Measurements from ENCODE around the gene DUSP3. TPM values are rescaled to one million over a fixed set of nuclear protein-coding genes. Genes with fewer than 3 reads are reported as not detected.

DUSP3 gene
- total RNA-seq, 1 experiment from 2014 or later = 80.3 TPM

DNA sequence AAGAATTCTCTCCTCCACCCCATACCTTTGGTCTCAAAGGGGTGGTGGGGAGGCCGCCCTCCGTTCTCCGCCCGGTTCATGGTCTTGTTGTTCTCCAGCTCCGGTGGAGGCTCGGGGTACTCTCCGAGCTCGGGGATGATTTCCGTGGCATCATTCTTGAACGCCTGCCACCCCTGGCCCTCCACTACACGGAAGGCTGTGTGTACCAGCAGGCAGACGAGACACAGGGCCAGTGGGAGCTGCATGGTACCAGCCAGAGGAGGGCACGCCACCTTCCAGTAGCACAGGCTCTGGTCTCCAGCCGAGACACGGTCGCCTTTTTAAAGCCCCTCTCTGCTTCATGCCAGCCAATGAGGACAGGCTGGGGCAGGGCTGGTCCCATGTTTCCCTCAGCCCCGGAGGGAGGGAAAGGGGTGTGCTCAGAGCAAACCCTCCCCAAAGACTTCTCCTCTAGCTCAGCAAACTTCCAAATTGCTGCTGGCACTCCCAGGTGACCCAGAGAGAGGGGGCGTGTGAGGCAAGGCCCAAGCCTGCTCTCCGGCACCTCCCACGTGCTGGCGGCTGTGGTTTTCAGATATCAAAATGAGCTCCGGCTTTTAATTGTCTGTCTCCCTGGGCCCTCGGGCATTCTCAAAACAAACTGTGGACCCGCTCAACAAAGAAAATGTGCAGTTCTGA, 20.1 kb downstream of the DUSP3 start, which contains the start of gene SOST:
TSS of gene SOST (minus strand) at position 295 of the 678 bp plus-strand sequence. CDS start at position 245, 50 bp downstream.
- Mint-ChIP-seq H3K4me3 (ENCODE audit: low read depth, unreplicated experiment) (no peak within 1 kb of the TSS), H3K4me1 (ENCODE audit: low read depth, unreplicated experiment) (peaks cover 1% of the 10 kb centered on the region), H3K27me3 (ENCODE audit: unreplicated experiment) (peaks cover 67% of the 10 kb centered on the region), H3K36me3 (ENCODE audit: insufficient read depth, unreplicated experiment) (no peaks in the 10 kb centered on the region), H3K9me3 (ENCODE audit: low read depth, unreplicated experiment) (no peaks in the 10 kb centered on the region), H3K27ac (ENCODE audit: unreplicated experiment) (no peak within 1 kb of the TSS)
- intact Hi-C loops (cut with micrococcal nuclease; ENCODE audit: unreplicated experiment) = no loop called here
- no peak for DNase-seq
- no TSS peak for BruUV-seq (replicated peaks)
- TF ChIP-seq, protein P1, sequence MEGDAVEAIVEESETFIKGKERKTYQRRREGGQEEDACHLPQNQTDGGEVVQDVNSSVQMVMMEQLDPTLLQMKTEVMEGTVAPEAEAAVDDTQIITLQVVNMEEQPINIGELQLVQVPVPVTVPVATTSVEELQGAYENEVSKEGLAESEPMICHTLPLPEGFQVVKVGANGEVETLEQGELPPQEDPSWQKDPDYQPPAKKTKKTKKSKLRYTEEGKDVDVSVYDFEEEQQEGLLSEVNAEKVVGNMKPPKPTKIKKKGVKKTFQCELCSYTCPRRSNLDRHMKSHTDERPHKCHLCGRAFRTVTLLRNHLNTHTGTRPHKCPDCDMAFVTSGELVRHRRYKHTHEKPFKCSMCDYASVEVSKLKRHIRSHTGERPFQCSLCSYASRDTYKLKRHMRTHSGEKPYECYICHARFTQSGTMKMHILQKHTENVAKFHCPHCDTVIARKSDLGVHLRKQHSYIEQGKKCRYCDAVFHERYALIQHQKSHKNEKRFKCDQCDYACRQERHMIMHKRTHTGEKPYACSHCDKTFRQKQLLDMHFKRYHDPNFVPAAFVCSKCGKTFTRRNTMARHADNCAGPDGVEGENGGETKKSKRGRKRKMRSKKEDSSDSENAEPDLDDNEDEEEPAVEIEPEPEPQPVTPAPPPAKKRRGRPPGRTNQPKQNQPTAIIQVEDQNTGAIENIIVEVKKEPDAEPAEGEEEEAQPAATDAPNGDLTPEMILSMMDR (IDR thresholded peaks at IDR 0.05; ENCODE audit: unreplicated experiment) = no peak
- CTCF ChIA-PET = interaction anchor here (0.6 to 5.9 kb wide), 5 partner anchors 45 to 754 kb away, joined by 3 to 43 read pairs (median 3); no protein-coding TSS in a partner anchor

- Mint-ChIP-seq H3K4me1 (ENCODE audit: low read depth, unreplicated experiment) (peaks cover 7% of the 10 kb centered on the region), H3K4me3 (ENCODE audit: low read depth, unreplicated experiment) (no peak overlapping the region), H3K9me3 (ENCODE audit: low read depth, unreplicated experiment) (no peaks in the 10 kb centered on the region), H3K27me3 (ENCODE audit: unreplicated experiment) (peaks cover 72% of the 10 kb centered on the region), H3K36me3 (ENCODE audit: insufficient read depth, unreplicated experiment) (no peaks in the 10 kb centered on the region), H3K27ac (ENCODE audit: unreplicated experiment) (no peak overlapping the region)
- CTCF ChIA-PET = interaction anchor here (0.6 to 5.9 kb wide), 3 partner anchors 65 to 754 kb away, joined by 3 to 43 read pairs (median 3); no protein-coding TSS in a partner anchor
- BruUV-seq (replicated peaks) = no TSS peak
- no peak for DNase-seq
- TF ChIP-seq, protein P1 (IDR thresholded peaks at IDR 0.05; ENCODE audit: unreplicated experiment) = no peak
- intact Hi-C loops (cut with micrococcal nuclease; ENCODE audit: unreplicated experiment) = no loop called here
These were observed 20.7 kb downstream of the DUSP3 start for GRCh38 chr17:43758086-43758485.

DNA sequence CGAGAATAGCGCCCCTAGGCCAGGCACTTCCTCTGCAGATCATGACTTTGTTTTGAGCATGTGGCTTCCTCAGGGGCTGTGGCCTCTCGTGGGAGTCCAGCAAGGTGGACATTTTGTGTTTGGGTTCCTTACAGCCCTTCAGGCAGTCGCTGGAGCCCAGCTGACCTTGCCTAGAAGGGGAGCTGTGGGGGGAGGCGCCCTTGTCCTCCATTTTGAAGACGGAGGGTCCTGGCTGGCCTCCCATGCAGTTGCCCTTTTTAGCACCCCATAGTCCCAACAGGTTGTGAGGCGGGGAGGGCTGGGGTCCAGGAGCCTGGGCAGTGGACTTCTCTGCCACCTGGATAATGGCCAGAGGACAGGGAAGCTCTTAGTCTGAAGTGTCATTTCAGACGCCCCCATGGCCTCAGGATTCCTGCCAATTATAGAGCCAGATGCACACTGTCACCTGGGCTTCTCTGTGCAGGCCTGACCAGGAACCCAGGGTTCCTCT, 21.6 kb downstream of the DUSP3 start:
- intact Hi-C loops (cut with micrococcal nuclease; ENCODE audit: unreplicated experiment) = no loop called here
- H3K27me3 Mint-ChIP-seq (ENCODE audit: unreplicated experiment) = peaks cover 81% of the 10 kb centered on the region
- no TSS peak for BruUV-seq (replicated peaks)

GRCh38 chr17:43756201-43756600, 22.6 kb downstream of the DUSP3 start:
- DNase-seq = no peak
- H3K4me1 Mint-ChIP-seq (ENCODE audit: low read depth, unreplicated experiment) = peaks cover 11% of the 10 kb centered on the region
- BruUV-seq (replicated peaks) = no TSS peak
- CTCF ChIA-PET = interaction anchor here (0.6 to 5.9 kb wide), 4 partner anchors 12 to 71 kb away, joined by 3 to 43 read pairs (median 4); no protein-coding TSS in a partner anchor
- intact Hi-C loops (cut with micrococcal nuclease; ENCODE audit: unreplicated experiment) = no loop called here
- H3K36me3 Mint-ChIP-seq (ENCODE audit: insufficient read depth, unreplicated experiment) = no peaks in the 10 kb centered on the region
- H3K27me3 Mint-ChIP-seq (ENCODE audit: unreplicated experiment) = peaks cover 91% of the 10 kb centered on the region
- TF ChIP-seq, protein P1 (IDR thresholded peaks at IDR 0.05; ENCODE audit: unreplicated experiment) = no peak
- H3K27ac Mint-ChIP-seq (ENCODE audit: unreplicated experiment) = no peak overlapping the region
- no peaks in the 10 kb centered on the region for H3K9me3 Mint-ChIP-seq (ENCODE audit: low read depth, unreplicated experiment)
- no peak overlapping the region for H3K4me3 Mint-ChIP-seq (ENCODE audit: low read depth, unreplicated experiment)

More for the DNA sequence above, 21.6 kb downstream of the DUSP3 start:
- no peaks in the 10 kb centered on the region for H3K9me3 Mint-ChIP-seq (ENCODE audit: low read depth, unreplicated experiment)
- no peak overlapping the region for H3K27ac Mint-ChIP-seq (ENCODE audit: unreplicated experiment)
- CTCF ChIA-PET = interaction anchor here (0.6 to 5.9 kb wide), 2 partner anchors 64 to 86 kb away, joined by 4 to 43 read pairs; no protein-coding TSS in a partner anchor
- no peaks in the 10 kb centered on the region for H3K36me3 Mint-ChIP-seq (ENCODE audit: insufficient read depth, unreplicated experiment)
- TF ChIP-seq, protein P1 (IDR thresholded peaks at IDR 0.05; ENCODE audit: unreplicated experiment) = no peak
- DNase-seq = no peak
- no peak overlapping the region for H3K4me3 Mint-ChIP-seq (ENCODE audit: low read depth, unreplicated experiment)
- H3K4me1 Mint-ChIP-seq (ENCODE audit: low read depth, unreplicated experiment) = peaks cover 11% of the 10 kb centered on the region
